ENCODE results near the gene MOSPD3.

The MOSPD3 gene

DNA sequence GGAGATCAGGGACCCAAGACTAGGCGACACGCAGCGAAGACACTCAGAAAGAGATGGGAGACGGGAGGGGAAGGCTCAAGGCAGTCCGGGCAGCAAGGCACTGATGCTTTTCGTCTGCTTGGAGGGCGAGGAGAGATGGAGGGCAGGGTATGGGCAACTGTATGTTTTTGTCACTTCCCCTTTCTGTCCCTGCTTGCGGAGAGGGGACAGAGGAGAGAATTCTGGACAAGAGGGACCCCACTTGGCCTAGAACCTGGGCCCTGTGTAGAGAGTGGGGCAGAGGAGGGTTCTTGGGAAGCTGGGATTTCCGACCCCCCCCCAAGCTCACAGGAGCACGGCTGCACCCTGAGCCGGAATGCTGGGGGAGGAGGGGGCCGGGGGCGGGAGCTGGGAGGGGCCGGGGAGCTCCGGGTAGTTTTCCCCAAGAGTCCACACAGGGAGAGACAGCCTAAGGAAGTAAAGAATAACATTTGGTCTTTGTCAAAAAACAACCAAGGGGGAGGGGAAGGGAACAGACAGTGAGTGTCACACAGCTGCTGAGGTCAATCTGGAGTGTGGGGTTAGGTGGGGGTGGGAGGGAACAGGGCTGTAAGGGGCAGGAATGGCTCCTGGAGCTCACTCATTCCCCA is 28.2 kb upstream of the MOSPD3 start:
- peak; percentile 83 for DNase-seq (ENCODE audit: low read depth)
- TF ChIP-seq POLR2A (IDR thresholded peaks at IDR 0.05; ENCODE audit: extremely low read depth, insufficient read length) (no peak), MAX (IDR thresholded peaks at IDR 0.05; ENCODE audit: low read depth, low read length) (no peak), MYC (IDR thresholded peaks at IDR 0.05; ENCODE audit: low read depth, low read length) (no peak)
- TF ChIP-seq, protein P1, sequence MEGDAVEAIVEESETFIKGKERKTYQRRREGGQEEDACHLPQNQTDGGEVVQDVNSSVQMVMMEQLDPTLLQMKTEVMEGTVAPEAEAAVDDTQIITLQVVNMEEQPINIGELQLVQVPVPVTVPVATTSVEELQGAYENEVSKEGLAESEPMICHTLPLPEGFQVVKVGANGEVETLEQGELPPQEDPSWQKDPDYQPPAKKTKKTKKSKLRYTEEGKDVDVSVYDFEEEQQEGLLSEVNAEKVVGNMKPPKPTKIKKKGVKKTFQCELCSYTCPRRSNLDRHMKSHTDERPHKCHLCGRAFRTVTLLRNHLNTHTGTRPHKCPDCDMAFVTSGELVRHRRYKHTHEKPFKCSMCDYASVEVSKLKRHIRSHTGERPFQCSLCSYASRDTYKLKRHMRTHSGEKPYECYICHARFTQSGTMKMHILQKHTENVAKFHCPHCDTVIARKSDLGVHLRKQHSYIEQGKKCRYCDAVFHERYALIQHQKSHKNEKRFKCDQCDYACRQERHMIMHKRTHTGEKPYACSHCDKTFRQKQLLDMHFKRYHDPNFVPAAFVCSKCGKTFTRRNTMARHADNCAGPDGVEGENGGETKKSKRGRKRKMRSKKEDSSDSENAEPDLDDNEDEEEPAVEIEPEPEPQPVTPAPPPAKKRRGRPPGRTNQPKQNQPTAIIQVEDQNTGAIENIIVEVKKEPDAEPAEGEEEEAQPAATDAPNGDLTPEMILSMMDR (IDR thresholded peaks at IDR 0.05; ENCODE audit: low read depth, low read length): no peak
- H3K4me3 ChIP-seq (ENCODE audit: low read depth, low read length): peak overlapping the region; percentile 93

DNA sequence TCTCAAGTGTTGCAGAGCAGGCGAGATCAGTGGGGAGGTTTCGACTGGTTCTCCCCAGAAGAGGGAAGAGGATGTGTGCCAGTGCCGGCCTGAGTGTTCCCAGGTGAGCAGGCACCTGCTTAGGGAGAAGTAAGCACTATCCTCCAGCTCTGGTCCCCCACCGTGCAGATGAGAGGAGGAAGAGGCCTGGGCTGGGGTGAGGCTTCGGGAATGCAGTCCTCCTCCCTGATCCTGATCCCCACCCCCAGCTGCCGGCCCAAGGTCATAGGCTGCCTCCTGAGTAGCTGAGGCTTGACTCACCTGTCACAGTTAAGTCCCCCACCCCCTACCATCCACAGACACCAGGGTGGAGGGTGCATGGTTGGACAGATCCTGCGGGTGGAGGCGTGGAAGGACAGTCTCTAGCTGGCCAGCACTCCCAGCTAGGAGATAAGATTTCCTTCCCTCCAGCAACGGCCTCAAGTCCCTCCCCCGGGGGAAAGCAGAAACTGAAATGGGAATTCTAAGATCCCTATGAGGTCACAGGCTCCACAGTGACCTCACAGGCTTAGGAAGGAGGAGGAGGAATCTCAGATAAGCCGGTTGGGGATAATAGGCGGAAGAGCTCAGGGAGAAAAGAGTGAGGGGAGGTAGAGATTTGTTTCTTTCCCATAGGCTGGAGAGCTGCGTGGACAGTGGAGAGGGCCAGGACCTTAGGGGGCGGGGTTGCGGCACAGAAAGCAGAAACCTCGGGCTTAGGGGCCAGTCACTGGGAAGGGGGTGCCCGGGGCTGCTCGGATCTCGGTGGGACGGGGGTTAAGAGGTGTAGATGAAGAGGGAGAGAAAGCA is 27.4 kb upstream of the MOSPD3 start:
- peak overlapping the region; percentile 93 for H3K4me3 ChIP-seq (ENCODE audit: low read depth, low read length)
- TF ChIP-seq, protein P1 (IDR thresholded peaks at IDR 0.05; ENCODE audit: low read depth, low read length): no peak
- TF ChIP-seq MAX (IDR thresholded peaks at IDR 0.05; ENCODE audit: low read depth, low read length): no peak
- TF ChIP-seq POLR2A (IDR thresholded peaks at IDR 0.05; ENCODE audit: extremely low read depth, insufficient read length): no peak
- no peak for TF ChIP-seq MYC (IDR thresholded peaks at IDR 0.05; ENCODE audit: low read depth, low read length)
- peak; percentile 53 for DNase-seq (ENCODE audit: low read depth)

DNA sequence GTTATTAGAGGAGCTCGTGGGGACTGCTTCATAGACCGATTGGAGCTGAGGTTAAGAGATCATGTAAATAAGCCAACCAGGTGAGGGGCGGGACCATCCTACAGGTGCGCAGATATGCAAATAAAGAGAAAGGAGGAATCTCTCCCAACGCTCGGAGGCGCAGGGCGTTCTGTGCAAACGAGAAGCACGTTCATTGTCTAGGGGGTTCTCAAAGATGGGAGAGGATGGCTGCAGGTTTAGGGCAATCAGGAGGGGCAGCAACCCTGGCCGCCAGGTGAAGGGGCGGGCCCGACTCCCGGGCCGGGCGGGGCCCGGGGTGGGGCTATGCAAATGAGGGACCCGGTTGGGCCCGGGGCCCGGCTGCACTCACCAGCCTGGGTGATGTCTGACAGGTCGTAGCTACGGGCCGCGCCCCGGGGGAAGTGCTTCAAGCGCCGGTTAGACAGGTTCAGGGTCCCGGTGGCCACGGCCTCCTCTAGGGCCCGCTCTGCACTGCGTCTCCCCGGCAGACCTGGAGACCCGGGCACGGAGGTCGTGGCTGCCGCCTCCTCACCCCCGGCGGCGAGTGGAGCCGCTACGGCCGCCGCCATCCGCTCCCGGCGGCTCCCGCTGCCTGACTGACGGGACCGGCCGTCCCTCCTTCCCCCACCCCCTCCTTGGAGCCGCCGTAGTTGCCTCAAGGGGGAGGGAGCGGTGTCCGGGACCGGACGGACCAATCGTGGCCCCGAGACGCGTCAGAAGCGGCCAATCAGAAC is 26.7 kb upstream of the MOSPD3 start, which contains the start of gene LRCH4:
TSS of gene LRCH4 (minus strand) at position 619 of the 755 bp plus-strand sequence. CDS start at position 590, 29 bp downstream.
- DNase-seq (ENCODE audit: low read depth): no peak
- TF ChIP-seq POLR2A (IDR thresholded peaks at IDR 0.05; ENCODE audit: extremely low read depth, insufficient read length): peak; percentile 99
- TF ChIP-seq, protein P1 (IDR thresholded peaks at IDR 0.05; ENCODE audit: low read depth, low read length): no peak
- H3K4me3 ChIP-seq (ENCODE audit: low read depth, low read length): peak within 1 kb of the TSS; percentile 93

DNA sequence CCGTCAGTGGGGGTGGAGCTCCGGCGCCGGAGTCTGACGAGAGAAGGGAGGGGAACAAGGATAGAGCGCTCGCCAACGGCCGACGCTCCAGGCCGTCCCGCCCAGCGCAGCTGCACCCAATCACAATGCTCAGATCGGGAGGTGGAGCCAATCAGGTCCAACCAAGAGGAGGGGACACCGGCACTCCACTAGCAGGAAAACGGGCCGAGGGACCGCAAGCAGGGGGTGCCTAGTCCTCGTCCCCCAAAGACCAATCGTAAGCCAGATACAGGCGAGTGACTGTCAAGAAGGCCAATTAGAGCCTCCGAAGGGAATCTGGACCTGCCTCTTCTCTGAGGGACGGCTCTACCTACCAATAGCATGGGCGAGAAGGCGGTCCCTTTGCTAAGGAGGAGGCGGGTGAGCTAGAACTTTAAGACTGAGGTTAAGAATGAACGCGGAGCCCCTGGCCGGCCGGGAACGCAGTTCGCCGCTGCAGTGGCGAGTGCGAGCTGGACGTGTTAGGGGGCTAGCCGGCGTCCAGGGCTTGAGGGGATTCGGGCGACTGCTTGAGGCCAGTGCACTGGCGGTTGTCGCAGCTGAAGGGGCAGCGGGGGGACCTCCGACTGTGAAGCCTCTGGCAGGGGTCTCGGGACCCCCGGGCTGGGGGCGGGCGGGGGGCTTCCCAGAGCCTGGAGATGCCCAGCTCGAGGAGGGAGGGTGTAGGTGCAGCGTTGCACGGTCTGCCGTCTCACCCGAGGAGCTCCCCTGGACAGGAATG is 25.9 kb upstream of the MOSPD3 start, which contains the start of gene FBXO24:
TSS of gene FBXO24 (plus strand) at position 63 of the 760 bp plus-strand sequence. CDS start at position 361, 298 bp downstream.
- DNase-seq (ENCODE audit: low read depth): peak; percentile 100
- peak within 1 kb of the TSS; percentile 93 for H3K4me3 ChIP-seq (ENCODE audit: low read depth, low read length)
- peak; percentile 22; the same call in 1 of the 2 replicates for TF ChIP-seq MAX (IDR thresholded peaks at IDR 0.05; ENCODE audit: low read depth, low read length)
- TF ChIP-seq POLR2A (IDR thresholded peaks at IDR 0.05; ENCODE audit: extremely low read depth, insufficient read length): peak; percentile 84
- TF ChIP-seq, protein P1 (IDR thresholded peaks at IDR 0.05; ENCODE audit: low read depth, low read length): no peak
- peak; percentile 7 for TF ChIP-seq MYC (IDR thresholded peaks at IDR 0.05; ENCODE audit: low read depth, low read length)

- H3K4me3 ChIP-seq (ENCODE audit: low read depth, low read length): no peak overlapping the region
- DNase-seq (ENCODE audit: low read depth): peak; percentile 75
- TF ChIP-seq MYC (IDR thresholded peaks at IDR 0.05; ENCODE audit: low read depth, low read length): no peak
- TF ChIP-seq MAX (IDR thresholded peaks at IDR 0.05; ENCODE audit: low read depth, low read length): no peak
- no peak for TF ChIP-seq POLR2A (IDR thresholded peaks at IDR 0.05; ENCODE audit: extremely low read depth, insufficient read length)
- TF ChIP-seq, protein P1 (IDR thresholded peaks at IDR 0.05; ENCODE audit: low read depth, low read length): peak; percentile 63
Observed at GRCh38 chr7:100588438-100588837, 23.9 kb upstream of the MOSPD3 start.

Measured in NB4 (cell line).